PFSK-1 (cell line): Measurements from ENCODE around the gene PPL.

Experiments
- FOXP2 ChIP-seq: optimal IDR thresholded peaks from 2 replicates; pipeline ENCODE3; 2011; ENCODE audit warnings: borderline replicate concordance, control low read depth, inconsistent platforms; ENCODE audit not compliant: insufficient read depth; ENCODE audit errors: extremely low read length, extremely low read depth
- POLR2AphosphoS5 ChIP-seq: IDR thresholded peaks from 2 replicates; pipeline ENCODE4 v1.6.1; 2012; ENCODE audit warnings: low read depth, mild to moderate bottlenecking, control low read depth, low read length, moderate library complexity
- SIN3A ChIP-seq: IDR thresholded peaks from 2 replicates; pipeline ENCODE4 v1.6.1; 2012; ENCODE audit warnings: mild to moderate bottlenecking, low read length, moderate library complexity, borderline replicate concordance; ENCODE audit not compliant: insufficient read depth
- TAF1 ChIP-seq: IDR thresholded peaks from 2 replicates; pipeline ENCODE4 v1.6.1; 2012; ENCODE audit warnings: low read length, control low read depth, borderline replicate concordance; ENCODE audit not compliant: insufficient read depth
- TF ChIP-seq, protein P1 (sequence below), 2 experiments: IDR thresholded peaks; 2 replicates each; pipeline versions ENCODE4 v1.6.1 to v1.8.0; 2011 to 2012; ENCODE audit warnings: low read depth in 2 of 2, low read length in 2 of 2, control low read depth in 1 of 2, inconsistent platforms in 1 of 2, mild to moderate bottlenecking in 1 of 2, moderate library complexity in 1 of 2; ENCODE audit not compliant: insufficient read depth in 1 of 2

Gene PPL

DNA sequence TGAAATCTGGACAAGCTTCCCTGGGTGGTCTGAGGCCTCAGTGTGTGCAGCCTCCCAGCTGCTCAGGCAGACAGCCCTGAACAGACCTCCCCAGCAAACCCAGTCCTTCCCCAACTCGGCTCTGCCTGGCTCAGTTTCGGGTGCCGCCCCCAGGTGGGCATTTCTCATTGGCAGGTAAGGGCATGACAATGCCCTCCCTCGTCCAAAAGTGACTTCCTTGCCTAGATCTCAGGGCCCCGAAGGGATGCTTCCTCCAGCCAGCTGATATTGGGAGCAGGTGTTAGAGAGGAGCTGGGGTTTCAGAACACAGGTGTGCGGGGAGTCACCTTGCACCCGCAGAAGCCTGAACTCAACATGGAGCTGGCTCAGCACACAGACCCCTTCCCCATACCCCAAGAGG, 3.8 kb upstream of the PPL start:
- TF ChIP-seq, protein P1, sequence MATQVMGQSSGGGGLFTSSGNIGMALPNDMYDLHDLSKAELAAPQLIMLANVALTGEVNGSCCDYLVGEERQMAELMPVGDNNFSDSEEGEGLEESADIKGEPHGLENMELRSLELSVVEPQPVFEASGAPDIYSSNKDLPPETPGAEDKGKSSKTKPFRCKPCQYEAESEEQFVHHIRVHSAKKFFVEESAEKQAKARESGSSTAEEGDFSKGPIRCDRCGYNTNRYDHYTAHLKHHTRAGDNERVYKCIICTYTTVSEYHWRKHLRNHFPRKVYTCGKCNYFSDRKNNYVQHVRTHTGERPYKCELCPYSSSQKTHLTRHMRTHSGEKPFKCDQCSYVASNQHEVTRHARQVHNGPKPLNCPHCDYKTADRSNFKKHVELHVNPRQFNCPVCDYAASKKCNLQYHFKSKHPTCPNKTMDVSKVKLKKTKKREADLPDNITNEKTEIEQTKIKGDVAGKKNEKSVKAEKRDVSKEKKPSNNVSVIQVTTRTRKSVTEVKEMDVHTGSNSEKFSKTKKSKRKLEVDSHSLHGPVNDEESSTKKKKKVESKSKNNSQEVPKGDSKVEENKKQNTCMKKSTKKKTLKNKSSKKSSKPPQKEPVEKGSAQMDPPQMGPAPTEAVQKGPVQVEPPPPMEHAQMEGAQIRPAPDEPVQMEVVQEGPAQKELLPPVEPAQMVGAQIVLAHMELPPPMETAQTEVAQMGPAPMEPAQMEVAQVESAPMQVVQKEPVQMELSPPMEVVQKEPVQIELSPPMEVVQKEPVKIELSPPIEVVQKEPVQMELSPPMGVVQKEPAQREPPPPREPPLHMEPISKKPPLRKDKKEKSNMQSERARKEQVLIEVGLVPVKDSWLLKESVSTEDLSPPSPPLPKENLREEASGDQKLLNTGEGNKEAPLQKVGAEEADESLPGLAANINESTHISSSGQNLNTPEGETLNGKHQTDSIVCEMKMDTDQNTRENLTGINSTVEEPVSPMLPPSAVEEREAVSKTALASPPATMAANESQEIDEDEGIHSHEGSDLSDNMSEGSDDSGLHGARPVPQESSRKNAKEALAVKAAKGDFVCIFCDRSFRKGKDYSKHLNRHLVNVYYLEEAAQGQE (IDR thresholded peaks at IDR 0.05; ENCODE audit: insufficient read depth in 1 of 2, low read depth in 2 of 2, low read length in 2 of 2): no peak
- TF ChIP-seq SIN3A (no peak), POLR2AphosphoS5 (no peak), TAF1 (no peak), FOXP2 (no peak)

DNA sequence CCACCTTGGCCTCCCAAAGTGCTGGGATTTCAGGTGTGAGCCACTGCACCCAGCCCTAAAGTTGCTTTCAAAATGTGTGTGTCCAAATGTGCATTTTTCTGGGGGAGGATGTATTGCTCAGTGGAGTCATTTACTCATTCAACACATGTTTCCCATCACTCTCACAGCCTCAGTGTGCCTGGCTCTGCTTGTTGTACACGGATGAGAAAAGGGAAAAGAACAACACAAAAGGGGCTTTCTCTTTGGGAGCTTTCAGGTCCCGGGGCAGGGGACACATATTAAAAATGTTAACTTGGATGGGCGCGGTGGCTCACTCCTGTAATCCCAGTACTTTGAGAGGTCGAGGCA, 1.7 kb upstream of the PPL start:
- TF ChIP-seq POLR2AphosphoS5: no peak
- TF ChIP-seq, protein P1 (IDR thresholded peaks at IDR 0.05; ENCODE audit: insufficient read depth in 1 of 2, low read depth in 2 of 2, low read length in 2 of 2): no peak
- TF ChIP-seq FOXP2: no peak
- no peak for TF ChIP-seq SIN3A
- TF ChIP-seq TAF1: no peak

DNA sequence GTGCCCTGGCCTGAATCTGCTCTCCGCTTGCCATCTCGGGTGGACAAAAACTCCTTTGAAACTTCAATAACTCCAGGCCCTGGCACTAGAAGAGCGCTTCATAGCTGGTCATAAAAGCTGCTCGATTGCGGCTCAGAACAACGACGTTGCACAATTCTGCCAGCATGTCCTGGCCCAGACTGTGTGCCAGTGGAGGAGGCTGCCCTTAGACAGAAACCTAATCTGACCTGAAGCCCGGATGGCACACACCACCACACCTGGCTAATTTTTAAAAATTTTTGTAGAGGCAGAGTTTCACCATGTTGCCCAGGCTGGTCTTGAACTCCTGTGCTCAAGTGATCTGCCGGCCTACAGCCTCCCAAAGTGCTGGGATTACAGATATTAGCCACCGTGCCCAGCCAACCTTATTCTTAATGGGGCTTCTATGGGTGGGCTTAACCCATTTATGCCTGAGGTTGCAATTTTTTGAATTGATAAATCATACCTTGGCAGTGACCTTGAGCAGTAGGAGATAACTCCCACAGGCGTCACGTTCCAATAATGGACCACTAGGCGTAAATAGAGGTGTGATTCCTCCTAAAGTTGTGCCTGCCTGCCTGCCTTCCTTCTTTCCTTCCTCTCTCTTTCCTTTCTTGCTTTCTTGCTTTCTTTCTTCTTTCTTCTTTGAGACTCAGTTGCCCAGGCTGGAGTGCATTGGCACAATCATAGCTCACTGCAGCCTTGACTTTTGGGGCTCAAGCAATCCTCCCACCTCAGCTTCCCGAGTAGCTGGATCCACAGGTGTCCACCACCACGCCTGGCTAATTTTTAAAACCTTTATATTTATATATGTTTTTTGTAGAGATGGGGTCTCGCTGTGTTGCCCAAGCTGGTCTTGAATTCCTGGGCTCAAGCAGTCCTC, 1.1 kb upstream of the PPL start:
- TF ChIP-seq TAF1: no peak
- no peak for TF ChIP-seq FOXP2
- no peak for TF ChIP-seq POLR2AphosphoS5
- no peak for TF ChIP-seq SIN3A
- TF ChIP-seq, protein P1 (IDR thresholded peaks at IDR 0.05; ENCODE audit: insufficient read depth in 1 of 2, low read depth in 2 of 2, low read length in 2 of 2): no peak

DNA sequence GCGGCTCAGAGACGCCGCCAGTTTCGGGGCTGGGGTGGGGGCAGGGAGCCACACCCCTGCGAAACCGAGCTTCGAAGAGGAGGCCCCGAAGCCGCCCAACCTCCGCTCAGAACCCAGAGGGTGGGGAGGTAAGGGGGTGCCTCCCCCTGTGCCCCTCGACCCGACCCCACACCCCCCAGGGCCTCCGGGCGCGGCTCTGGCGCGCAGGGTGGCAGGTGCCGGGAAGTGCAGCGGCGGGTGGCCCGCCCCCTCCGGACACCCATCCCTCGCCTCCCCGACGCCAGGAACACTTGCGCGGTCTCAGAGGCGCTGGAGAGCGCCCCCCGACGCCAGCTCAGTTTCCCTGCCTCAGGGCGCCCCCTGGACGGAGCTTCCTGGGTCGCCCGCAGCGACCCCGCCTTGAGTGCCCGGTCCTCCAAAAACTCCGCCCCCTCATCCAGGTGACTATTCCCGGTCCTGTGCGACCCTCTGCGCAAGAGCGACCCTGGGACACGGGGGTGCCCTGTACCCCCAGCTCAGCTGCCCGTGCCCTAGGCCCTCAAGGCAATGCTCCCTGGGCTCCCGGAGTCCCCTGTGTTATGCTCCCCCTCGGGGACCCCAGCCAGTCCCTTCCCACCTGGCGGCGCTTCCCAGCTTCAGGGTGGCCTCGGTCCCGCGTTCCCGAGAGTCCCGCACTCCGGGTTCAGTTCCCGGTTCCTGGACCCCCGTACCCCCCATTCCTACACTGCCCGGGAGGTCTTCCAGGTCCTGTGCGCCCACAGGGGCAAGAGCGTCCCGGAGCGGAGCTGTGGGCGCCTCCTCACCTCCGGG, 562 bp downstream of the PPL start:
- TF ChIP-seq, protein P1 (IDR thresholded peaks at IDR 0.05; ENCODE audit: insufficient read depth in 1 of 2, low read depth in 2 of 2, low read length in 2 of 2): no peak
- TF ChIP-seq SIN3A (no peak), TAF1 (no peak), FOXP2 (no peak), POLR2AphosphoS5 (no peak)
